Left renal pelvis (tissue), 4 donors: ENCODE measurements around the gene SRC. TPM values are rescaled to one million over a fixed set of nuclear protein-coding genes. Genes with fewer than 3 reads are reported as not detected.

Experiments used
- DNase-seq, 4 donors: peaks; one replicate each; pipeline ENCODE4 v3.0.0-alpha.2; 2013; ENCODE audit warnings: low read depth in 4 of 4, low spot score in 3 of 4
- polyA plus RNA-seq, 4 donors: library from polyadenylated mRNA; unstranded; fragments of 120-200 nt; gene quantifications; one replicate each; pipeline ENCODE4 v1.2.1, GENCODE V29; 2013; ENCODE audit not compliant: insufficient read length in 4 of 4

The SRC gene
- polyA plus RNA-seq, result 10 to 100 TPM; 22.3 to 77.9 (median 57.0) TPM

DNA sequence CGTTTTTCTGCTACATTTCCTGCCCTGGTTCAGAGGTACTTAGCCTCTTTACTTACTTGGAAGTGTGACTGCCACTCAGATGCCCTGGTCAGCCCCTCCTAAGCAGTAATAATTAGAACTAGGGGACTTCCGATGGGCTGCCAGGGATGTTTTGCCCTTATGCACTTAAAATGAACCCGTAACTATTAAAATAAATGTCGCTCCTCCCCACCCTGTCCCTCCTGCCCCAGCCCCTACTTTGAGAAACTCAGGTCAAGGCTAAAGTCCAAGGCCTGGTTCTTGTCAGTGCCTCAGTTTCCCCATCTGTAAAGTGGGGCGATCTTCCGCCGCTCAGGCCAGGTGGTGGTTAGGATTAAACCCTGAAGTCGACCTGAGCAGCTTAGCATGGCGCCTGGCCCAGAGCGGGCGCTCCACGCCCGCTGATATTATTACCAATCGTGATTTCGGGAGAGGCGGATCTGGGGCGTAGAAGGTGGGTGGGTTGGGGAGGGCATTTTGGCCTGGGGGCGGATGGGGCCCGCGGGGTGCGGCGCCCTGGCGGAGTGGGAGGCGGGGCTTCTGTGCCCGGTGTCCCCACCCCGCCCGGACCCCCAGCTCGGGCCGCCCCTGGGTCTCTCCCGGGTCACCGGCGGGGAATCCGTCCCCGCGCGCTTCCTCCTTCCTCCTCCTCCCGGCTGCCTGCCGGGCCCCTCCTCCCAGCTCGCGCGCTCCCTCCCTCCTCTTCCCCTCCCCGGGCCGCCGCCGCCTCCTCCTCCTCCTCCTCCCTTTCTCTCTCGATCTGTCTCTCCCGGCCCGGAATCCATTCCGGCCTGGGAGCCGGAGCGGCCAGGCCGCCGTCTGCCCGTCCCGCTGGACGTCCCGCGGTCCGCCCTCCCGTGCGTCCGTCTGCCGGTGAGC, at the start of gene SRC:
TSS of gene SRC (plus strand) at position 802 of the 897 bp plus-strand sequence. CDS start 38,014 bp downstream, outside the sequence.
- DNase-seq, result no peak

GRCh38 chr20:37296371-37296770, 49.6 kb upstream of the SRC start:
- DNase-seq, result no peak

- DNase-seq, result no peak
Observed at GRCh38 chr20:37297066-37297736, 48.7 kb upstream of the SRC start.

DNA sequence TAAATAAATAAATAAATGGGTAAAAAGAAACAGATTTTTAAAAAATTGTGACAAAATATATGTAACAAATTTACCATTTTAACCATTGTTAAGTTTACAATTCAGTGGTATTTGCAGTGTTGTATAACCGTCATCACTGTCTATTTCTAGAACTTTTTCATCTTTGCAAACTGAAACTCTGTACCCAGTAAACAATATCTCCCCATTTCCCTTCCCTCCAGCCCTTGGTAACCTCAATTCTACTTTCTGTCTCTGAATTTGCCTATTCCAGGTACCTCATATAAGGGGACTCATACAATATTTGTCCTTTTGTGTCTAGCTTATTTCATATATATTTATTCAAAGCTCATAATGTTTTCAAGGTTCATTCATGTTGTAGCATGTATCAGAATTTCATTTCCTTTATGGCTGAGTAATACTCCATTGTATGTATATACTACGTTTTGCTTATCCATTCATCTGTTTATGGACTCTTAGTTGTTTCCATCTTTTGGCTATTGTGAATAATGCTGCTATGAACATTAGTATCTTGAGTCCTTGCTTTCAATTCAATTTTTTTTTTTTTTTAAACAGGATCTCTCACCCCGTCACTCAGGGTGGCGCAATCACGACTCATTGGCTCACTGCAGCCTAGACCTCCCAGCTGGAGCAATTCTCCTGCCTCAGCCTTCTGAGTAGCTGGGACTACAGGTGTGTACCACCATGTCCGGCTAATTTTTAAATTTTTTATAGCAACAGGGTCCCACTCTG, 47.6 kb upstream of the SRC start:
- DNase-seq, result no peak

DNA sequence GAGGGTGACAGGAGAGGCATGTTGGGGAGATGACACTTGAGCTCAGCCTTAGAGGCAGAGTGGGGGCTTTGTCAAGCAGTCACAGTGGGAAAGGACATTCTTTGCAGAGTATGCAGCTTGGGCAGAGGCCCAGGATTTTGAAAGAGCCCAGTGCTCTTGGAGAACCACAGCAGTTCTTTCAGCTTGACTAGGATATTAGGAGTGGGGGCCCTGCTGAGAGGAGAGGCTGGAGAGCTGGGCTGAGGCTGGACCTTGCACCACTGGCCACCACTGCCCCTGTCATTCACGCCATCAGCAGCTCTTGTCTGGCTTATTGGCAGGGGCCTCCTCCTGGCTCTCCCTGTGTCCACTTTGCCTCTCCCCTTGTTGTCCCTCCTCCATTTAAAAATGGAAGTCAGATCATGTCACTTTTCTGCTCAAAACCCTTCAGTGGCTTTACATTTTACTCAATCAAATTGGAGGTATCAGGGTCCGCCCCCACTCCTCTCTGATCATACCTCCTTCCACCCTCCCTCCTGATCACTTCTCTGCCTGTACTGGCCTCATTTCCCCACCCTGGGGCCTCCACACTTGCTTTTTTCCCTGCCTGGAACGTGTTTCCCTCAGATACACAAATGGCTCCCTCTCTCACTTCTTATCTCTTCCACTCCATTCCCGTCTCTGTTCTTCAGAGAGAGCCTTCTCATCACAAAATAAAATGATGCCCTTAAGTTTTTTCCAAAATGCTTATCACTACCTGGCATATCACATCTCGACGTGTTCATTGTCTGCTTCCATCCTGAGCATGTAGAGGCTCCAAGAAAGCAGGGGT, 46.0 kb upstream of the SRC start:
- no peak for DNase-seq

DNA sequence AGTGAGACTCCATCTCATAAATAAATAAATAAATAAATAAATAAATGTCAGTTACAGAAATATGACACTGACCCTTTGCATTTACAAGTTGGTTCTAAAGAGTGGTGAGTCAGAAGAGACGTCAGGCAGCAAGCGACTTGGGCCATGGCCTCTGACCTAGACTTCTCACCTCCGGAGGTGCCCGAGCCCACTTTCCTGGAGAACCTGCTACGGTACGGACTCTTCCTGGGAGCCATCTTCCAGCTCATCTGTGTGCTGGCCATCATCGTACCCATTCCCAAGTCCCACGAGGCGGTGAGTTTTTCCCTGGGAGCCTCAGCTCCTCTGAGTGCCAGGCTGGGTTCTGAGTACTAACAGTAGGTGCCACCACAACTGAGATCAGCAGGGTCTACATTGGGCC, 44.8 kb upstream of the SRC start:
- DNase-seq, result no peak

DNA sequence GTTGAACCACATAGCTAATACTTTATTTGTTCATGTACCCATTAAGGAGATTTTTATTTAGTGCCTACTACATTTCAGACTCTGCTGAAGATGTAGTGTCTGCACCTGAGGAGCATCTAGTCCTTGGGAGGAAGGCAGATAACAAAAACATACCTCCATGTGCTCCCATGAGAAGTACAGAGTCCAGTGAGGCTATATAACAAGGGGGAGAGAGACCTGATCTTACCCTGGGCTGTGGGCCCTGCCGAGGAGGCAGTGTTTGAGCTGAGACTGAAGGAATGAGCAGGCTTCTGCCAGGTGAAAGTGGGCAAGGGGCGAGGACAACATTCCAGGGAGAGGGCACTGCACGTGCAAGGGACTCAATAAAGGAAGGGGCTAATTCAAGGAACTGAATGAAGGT, 44.4 kb upstream of the SRC start:
- no peak for DNase-seq

GRCh38 chr20:37302981-37303380, 43.0 kb upstream of the SRC start:
- no peak for DNase-seq

- no peak for DNase-seq
Observed at GRCh38 chr20:37303637-37304036, 42.3 kb upstream of the SRC start.

DNA sequence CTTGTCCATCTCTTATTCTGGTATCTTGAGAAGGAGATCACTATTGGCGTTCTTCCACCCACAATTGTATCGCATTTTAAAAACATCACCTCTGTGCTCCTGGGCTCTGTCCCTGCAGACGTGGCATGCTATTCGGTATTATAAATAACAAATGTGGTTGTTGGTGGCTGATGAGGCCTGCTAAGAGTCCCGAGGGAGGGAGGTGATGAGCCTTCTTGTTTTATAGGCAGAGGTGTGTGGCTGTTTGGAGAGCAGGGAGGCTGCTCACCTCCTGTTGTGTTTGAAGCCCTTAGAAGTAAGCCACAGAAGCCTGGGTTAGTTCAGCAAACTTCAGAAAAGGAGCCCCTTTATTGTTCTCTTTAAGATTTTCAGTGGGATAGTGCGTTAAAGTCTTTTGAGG, 40.9 kb upstream of the SRC start:
- no peak for DNase-seq

DNA sequence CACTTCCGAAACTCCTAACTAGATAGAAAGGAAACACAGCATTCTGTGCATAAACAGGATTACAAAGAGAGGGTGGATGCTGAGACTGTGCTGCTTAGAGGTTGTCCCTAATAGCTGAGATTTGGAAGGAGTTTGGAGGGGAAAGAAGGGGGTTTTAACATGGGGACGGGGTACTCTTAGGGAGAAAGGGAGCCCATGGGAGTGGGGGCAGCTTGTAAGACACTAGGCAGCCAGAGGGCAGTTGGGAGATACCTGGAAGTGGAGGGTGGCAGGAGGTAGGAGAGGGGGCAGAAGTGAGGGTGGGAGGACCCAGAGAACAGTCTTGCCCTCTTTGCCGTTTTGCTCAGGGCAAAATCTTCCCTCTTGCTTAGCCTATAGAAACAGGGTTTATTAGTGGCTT, 40.1 kb upstream of the SRC start:
- DNase-seq, result no peak

DNA sequence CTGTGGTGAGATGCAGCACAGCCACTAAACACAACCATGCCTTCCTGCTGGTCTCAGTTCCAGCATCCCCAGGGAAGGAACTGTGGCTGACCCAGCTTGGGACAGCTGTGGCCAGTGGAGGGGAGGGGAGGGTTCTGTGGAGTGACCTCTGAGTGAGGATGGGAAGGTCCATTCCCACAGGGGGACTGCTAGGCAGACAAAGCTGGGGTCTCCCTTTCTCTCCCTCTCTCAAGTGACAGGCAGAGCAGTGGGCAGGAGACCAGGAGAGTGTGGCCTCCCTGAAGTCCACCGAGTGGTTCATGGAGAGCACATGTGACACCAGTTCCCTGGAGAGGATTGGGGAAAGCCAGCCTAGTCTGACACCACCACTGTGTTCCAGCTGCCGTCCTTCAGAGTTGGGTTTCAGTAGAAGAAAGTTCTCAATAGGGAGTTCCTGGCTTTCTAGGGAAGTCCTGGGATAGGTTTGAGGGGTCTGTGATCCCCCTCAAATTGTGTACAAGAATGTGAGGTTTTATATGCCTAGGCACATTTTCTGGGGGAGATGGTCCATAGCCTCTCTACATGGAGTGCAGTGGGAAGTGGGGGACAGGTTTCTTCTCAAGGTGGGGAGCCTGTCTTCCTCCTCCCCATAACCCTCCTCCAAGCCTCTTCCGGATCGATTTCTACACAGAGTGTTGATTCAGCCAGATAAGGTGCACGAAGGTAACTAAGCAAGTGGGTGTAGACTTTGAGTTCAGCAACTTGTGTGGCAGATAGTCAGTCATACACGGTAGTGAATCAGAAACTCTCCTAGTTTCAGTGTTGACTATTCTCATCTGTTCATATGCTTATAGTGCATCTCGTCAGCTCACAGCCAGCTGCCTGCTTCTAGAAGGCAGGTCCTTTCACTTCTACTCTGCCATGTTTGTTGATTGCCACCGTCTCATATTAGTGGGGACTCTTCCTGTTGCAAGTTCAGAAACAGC, 37.6 kb upstream of the SRC start:
- no peak for DNase-seq

- DNase-seq, result no peak
Observed at GRCh38 chr20:37309290-37309689, 36.6 kb upstream of the SRC start.

DNA sequence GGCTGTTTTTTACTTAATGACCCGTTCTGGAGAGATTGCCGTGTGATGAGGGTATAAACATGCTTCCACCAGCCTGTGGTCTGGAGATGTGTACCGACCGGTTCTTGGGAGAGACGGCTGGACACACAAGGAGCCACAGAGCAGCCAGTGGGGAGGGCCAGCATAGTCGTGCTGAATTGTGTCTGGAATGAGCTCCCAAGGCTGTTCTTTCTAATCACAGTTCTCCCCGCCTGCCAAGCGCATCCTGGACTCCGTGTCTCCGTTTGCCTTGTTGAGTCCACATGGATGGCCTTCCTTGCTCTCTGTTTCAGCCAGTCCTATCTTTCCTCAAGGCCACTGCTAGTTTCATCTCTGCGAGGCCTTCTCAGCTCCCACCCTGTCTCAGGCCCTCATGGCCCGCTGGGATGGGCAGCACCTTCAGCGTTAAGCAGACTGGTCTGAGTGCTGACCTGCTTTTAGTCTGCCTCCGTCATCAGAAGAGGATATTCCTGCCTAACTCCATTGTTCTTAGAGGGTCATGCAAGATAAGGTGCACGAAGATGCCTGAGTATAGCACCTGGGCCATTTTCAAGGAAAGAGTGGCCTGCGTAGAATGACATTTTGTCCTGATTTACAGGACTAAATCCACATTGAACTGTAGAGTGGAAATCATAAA, 35.9 kb upstream of the SRC start:
- DNase-seq, result peak in 1 of 4 donors; percentile 44

DNA sequence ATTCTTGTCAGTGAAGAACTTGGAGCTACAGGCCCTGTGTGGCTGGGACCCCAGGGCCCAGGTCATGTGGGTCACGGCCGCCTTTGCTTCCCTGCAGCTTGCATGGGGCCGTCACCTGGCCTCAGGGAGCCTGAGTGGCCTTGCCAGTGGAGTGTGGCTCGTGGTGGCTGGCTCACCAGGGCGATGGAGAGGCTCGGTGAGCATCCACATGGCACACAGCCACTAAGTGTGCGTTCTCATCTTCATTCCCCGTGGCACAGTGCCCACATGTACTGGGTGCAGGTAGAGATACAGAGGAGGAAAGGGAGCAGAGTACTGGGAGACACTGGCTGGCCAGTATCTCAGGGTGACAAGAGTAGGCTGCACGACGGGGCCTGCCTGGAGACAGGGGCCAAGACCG, 35.0 kb upstream of the SRC start:
- no peak for DNase-seq

GRCh38 chr20:37311710-37312355, 34.1 kb upstream of the SRC start:
- no peak for DNase-seq

- no peak for DNase-seq
Observed at GRCh38 chr20:37313546-37314091, 32.3 kb upstream of the SRC start.

- no peak for DNase-seq
Observed at GRCh38 chr20:37314099-37314498, 31.8 kb upstream of the SRC start.
